HG03064 (cell line): ENCODE data around the gene PRDX5.
A peak's percentile ranks its signal among the peaks of the same experiment; 100 is the strongest.

Source experiments
- ATAC-seq: cut with Tn5 transposase; IDR thresholded peaks from one replicate; pipeline ENCODE4 v1.9.1; 2021; ENCODE audit warnings: low read depth; ENCODE audit not compliant: unreplicated experiment

The PRDX5 gene

DNA sequence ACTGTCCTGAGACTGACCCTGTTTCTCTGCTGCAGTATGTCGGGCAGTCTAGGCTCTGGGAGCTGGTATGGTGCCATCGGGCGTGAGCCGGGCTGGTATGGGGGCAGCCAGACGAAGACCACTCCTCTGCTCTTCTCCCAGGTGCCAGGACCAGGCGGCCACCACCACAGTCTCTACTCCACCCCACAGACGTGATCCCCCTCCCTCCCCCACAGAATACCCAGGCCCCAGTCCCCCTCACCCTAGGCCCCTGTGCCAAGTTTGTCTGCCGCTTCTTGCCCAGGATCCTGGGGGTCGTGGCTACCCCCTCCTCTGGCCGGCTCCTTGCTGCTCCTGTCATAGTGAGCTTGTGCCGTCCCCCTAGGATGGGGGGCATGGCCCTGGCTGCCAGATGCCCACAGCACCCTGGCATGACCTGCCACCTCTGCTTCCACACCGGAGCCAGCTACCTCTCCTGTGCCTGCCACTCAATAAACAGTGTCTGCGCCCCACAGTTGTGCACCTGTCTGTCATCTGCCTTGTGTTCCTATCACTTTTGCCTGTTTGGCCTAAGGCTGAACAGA lies 28.8 kb upstream of the PRDX5 start:
- ATAC-seq: no peak

DNA sequence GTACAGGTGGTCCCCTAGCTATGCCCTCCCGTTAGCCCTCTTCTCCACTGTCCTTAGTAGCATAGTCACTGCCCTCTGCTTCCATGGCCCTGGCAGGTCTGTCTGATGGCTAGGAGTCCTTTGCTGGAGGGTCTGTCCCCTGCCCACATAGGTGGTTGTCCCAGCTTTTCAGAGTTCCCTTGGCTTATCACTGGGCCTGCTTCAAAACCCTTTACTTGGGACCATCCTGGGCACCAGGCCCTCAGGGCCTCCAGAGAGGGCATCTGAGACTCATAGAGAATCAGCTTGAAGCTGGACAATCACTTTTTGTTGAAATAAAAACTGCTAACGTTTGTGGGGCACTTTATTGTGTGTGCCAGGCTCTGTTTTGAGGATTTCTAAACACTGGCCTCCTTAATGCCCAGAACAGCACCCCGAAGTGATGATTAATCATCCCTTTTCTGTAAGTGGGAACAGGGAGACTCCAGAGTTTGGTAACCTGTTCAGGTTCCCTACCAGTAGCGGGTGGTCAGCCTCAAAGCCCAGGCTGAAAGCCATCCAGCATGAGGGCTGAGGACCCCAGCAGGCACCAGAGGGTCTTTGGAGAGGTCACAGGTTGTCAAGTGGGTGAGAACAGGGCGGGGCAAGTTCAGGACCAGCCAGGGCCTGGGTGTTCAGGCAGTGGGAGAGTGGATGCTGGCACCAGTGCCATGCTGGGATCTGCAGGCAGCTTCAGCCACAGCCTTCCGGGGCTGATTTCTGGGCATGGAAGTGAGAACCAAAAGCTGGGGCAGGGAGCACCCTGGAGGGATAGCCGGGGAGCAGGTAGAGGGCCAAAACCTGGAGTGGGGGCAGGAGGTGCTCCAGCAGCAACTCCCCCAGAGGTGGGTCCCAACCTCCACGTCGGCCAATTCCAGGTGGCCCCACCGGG lies 27.3 kb upstream of the PRDX5 start:
- no peak for ATAC-seq

DNA sequence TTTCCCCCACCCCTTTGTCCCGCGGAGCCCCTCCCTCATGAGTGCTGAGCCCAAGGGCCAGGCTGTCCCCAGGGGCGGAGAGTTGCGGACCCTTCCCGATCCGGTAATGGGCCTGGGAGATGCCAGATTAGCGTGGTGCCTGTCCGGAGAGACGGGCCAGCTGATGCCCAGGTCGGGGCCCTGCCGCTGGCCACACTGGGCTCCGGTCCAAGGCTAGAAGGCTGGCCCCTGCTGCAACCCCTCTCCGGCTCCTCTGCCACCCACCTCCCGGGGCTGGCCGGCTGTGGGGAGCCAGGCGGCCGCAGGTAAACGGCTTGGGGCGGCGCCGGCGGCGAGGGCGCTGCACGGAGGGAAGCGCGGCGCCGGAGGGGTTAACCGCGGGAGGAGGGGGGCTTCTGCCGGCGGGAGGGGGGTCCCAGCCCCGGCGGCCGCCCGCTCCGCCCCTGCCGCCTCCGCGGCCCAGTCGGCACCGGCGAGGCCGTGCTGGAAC lies 26.6 kb upstream of the PRDX5 start, which contains the start of gene KCNK4:
TSS of gene KCNK4 (plus strand) at position 41 of the 490 bp plus-strand sequence. CDS start 1,717 bp downstream, outside the sequence.
- ATAC-seq: no peak

DNA sequence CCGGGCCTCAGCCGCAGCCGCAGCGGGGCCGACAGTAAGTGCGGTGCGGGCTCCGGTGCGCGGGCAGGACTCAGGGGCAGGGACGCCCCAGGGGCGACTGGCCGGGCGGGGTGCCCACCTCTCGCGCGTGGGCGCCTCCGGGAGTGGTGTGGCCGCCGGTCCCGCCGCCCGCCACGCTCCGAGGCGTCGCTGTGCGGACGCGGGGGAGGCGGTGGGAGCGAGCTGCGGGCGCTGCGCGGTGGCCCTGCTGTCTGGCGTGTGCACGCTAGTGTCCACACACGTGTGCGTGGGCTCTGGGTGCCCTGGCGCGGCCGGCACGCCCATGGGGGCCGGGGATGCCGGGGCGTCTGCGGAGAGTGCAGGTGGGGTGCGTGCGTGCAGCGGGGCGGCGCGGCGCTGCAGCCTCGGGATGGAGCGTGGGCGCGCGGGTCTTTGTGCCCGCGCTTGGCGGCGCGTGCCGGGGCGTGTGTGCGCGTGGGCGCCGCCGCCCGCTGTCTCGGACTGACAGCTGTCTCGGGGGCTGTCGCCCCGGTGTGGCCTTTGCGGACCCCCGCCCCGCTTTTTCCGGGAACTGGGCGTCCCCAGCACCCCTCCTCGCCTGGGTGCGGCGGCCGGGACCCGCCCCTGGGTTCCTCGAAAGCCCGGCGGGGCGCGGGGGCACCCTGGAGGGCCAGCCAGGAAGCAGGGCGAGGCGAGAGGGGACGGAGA lies 26.0 kb upstream of the PRDX5 start:
- no peak for ATAC-seq

DNA sequence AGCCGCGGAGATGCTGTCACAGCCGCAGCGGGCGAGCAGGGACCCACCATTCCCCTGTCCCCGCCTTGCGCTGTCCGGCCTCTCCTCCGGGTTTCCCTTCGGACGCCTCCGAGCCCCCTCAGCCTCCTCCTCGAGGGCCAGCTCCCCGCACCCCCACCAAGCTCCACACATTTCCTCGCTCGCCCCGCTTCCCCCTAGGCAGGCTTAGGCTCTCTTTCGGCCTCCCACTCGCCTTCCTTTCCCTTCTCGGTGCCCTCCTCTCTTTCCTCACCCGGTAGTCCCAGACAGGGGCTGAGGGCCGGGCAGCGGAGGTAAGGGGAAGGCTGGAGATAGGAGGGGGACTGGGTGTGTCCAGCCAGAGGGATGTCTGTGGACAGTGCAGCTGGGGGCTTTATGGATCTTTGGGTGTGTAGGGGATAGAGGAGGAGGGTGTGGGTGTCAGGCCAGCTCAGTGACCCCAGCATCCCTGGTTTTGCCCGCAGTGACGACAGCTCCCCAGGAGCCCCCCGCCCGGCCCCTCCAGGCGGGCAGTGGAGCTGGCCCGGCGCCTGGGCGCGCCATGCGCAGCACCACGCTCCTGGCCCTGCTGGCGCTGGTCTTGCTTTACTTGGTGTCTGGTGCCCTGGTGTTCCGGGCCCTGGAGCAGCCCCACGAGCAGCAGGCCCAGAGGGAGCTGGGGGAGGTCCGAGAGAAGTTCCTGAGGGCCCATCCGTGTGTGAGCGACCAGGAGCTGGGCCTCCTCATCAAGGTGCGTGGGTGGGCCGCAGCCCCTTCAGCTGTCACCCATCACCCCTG lies 25.3 kb upstream of the PRDX5 start:
- ATAC-seq: no peak

DNA sequence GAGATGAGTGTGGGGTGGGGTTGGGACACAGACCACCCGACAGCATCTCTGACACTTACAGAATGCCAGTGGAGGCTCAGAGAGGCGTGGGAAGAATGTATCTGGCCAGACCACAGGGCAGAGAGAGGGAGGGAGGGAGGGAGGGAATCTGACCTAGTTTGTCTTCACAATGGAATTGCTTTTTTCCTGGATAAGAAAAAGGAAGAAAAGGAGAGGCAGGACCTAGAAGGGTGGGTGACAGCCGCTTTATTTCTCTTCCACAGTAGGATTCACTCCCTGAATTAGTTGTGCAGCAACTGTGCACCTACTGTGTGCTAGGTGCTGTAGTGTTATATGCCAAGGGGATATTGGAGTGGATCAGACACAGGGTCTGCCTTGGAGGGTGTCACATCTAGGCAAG lies 23.1 kb upstream of the PRDX5 start:
- no peak for ATAC-seq

DNA sequence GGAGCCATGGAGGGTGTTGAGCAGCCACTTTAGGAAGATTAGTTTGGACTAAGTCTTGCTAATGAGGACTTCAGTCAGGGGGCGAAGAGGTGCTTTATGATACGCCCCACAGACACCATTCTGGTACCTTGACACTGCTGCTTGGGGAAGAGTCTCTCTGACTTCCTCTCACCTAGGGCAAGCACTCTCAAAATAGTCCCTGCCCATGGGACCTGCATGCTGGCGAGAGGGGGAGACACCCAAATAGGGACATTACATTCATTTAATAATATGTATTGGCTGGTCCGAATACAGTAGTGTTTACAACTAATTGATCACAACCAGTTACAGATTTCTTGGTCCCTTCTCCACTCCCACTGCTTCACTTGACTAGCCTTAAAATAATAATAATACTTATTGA lies 22.2 kb upstream of the PRDX5 start:
- no peak for ATAC-seq

DNA sequence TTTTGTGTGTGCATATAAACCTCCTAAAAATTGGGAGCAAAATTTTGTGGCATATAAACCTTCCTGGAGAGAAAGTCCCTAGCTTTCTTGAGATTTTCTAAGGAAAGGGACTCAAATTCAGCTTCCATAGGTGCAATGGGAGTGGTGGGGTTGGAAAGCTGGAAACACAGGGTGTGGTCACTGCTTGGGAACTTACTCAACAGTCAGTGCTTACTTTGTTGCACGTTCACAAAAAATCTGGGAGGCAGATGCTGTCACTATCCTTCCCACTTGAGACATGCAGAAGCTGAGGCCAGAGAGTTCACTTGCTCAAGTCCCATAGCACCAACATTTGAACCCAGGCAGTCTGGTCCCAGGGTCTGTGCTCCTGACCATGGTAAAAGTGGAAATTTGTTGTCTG lies 21.7 kb upstream of the PRDX5 start:
- no peak for ATAC-seq

DNA sequence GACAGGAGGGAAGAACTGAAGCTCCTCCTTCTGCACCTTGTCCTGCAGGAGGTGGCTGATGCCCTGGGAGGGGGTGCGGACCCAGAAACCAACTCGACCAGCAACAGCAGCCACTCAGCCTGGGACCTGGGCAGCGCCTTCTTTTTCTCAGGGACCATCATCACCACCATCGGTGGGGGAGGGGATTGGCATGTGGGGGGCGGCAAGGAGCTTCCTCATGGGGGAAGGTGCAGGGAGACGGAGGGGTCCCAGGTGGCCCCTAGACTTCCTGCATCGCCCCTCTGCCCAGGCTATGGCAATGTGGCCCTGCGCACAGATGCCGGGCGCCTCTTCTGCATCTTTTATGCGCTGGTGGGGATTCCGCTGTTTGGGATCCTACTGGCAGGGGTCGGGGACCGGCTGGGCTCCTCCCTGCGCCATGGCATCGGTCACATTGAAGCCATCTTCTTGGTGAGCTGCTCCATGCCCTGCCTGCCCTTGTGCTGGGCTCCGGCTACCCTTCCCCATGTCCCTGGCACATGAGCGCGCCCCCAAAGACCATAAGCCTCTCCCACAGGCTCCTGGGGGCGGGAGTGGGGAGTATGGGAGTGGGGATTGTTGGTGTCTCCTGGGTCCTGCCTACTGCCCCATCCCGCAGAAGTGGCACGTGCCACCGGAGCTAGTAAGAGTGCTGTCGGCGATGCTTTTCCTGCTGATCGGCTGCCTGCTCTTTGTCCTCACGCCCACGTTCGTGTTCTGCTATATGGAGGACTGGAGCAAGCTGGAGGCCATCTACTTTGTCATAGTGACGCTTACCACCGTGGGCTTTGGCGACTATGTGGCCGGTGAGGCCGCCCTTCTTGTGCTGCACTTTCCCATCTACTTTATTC lies 20.9 kb upstream of the PRDX5 start:
- ATAC-seq: no peak

DNA sequence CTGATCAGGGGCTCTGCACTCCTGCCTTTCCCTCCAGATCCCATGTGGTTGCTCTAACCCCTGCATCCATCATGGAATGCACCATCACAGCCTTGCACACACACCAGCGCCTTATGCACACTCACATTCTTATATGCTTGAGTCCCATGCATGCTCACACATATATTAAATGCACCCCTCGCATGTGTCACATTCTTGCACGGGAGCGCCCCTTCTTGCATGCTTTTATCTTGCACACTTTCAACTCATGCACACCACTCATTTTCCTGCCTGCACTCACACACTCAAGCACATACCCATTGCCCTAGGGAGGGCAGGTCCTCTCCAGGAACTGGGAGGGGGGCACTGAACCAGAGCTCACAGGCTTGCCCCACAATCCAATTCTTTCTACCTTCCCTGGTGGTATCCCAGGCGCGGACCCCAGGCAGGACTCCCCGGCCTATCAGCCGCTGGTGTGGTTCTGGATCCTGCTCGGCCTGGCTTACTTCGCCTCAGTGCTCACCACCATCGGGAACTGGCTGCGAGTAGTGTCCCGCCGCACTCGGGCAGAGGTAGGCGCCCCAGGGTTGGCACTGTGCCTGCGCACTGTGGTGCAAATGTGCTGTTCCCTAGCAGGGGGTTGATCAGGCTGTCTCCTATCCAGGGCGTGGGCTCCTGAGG lies 20.1 kb upstream of the PRDX5 start:
- no peak for ATAC-seq

DNA sequence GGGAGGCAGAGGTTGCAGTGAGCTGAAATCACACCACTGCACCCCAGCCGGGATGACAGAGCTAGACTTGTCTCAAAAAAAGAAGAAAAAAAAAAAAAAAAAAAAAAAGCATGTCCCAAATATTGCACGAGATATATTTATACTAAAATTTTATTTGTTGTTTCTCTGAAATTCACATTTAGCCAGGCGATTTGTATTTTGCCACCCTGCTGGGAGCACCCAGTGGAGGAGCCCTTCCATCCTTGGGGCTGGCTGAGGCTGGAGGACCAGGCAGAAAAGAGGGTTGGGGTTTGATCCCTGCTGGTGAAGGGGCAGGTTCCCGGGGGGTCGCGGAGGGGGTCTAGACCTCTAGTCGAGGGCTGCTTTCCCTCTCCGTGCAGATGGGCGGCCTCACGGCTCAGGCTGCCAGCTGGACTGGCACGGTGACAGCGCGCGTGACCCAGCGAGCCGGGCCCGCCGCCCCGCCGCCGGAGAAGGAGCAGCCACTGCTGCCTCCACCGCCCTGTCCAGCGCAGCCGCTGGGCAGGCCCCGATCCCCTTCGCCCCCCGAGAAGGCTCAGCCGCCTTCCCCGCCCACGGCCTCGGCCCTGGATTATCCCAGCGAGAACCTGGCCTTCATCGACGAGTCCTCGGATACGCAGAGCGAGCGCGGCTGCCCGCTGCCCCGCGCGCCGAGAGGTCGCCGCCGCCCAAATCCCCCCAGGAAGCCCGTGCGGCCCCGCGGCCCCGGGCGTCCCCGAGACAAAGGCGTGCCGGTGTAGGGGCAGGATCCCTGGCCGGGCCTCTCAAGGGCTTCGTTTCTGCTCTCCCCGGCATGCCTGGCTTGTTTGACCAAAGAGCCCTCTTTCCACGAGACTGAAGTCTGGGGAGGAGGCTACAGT lies 18.7 kb upstream of the PRDX5 start:
- no peak for ATAC-seq

DNA sequence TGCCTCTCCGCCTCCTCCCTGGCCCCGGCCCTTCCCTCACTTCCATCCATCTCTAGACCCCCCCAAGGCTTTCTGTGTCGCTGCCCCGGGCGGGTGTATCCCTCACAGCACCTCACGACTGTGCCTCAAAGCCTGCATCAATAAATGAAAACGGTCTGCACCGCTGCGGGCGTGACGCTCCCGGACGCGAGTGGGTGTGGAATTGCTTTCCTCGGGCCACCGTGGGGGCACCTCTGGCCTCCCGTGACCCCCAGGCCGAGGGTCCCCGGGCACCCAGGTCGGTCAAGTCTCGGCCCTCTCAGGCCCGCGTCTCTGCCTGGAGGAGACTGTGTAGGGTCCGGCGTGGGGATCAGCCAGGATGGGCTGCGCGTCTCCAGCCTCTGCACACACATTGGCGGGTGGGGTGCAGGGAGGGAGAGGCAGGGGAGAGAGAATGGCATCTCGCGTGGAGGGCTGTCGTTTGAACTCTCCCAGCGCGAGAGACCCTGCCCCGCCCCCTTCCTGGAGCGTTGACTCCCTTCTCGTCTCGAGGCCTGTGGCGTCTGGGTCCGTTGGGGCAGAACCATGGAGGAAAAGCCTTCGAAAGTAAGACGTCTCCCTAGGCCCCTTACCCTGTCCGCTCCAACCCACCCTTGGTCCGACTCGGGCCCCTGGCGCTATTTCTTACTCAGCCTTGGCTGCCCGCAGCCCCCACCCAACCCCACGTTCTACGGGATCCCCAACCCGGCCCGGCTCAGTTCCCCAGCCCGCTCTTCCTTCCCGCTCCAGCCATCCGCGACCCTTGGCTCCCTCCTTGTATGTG lies 17.9 kb upstream of the PRDX5 start, which contains the start of gene CATSPERZ:
TSS of gene CATSPERZ (plus strand) at position 512 of the 802 bp plus-strand sequence. CDS start at position 565, 53 bp downstream.
- no peak for ATAC-seq

DNA sequence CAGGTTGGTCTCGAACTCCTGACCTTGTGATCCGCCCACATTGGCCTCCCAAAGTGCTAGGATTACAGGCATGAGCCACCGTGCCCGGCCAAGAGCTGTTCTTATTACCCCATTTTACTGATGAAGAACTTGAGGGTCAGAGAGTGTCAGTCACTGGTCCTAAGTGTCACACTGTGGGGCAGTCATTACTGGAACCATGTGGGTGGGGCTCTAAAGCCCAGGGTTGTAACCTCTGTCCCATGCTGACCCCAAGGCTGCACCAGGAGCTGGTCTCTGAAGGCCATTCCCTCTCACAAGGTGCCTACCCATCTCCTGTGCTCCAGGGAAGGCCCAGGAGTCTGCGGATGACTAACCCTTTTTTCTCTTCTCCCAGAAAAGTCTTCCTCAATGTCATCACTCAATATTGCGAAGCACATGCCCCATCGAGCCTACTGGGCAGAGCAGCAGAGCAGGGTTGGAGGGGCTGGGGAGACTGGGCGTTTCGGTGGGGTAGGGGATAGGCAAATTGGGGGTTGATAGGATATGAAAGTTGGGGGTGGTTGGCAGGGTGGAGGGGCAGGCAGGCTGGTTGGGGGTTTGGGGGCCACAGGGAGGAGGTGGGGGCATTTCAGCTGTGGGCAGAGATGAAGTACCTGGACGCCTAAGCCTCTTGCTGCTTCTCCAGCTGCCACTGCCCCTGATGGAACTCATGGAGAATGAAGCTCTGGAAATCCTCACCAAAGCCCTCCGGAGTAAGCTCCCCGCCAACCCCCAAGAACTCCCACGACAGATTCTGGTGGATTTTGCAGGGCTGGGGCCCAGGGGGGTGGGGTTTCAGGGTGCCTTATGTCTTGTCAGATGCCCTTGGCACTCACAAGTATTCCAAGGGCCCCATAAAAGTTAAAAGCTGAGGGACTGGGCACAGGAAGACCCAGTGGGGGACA lies 14.6 kb upstream of the PRDX5 start:
- ATAC-seq: no peak

DNA sequence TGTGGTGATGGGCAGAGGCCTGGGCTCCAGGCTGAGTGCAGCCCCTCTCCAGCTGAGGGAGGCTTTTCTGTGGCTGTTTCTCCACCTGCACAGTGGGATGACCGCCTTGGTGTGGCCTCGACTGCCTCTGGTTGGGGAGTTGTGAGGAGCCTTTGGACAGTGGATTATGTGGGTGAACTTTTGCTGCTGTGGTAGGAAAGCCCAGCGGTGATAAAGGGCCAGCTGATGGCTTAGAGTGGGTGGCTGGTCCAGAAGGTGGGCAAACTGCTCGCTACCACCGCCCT lies 13.9 kb upstream of the PRDX5 start:
- no peak for ATAC-seq

DNA sequence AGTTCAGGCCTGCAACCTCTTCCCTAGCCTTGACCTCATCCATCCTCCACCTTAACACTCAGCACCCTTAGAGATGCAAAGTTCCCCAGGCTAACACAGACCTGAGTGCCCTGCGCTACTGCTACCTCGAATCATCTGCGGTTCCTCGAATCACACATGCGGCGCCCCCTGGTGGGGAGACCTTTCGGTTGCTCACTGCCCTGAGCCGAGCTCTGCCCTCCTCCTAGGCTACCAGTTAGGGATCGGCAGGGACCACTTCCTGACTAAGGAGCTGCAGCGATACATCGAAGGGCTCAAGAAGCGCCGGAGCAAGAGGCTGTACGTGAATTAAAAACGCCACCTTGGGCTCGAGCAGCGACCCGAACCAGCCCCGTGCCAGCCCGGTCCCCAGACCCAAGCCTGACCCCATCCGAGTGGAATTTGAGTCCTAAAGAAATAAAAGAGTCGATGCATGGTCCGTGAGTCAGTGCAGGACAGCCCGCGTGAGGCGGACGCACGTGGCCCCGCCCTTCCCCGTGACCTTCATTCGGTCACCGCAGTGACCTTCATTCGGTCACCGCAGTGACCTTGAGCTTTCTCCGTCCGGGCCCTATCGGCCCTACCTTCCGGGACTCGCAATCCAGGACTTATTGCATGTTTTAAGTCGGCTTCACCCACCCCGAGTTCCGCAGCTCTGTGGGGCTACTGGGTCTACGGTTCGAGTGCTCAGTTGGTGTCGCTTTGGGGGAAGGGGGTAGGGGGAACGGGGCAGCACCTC lies 13.4 kb upstream of the PRDX5 start:
- peak; percentile 28 for ATAC-seq
